Gastrocnemius medialis (tissue), 4 donors: Measurements from ENCODE around the gene BLACAT1.

ENCODE experiments used
- POLR2A ChIP-seq, 2 donors: fragments of 450-650 bp; IDR thresholded peaks; one replicate each; pipeline ENCODE4 v1.6.1; 2017; ENCODE audit warnings: antibody characterized with exemption in 2 of 2, mild to moderate bottlenecking in 2 of 2, moderate library complexity in 2 of 2
- TF ChIP-seq, protein P1 (sequence below), 5 experiments: fragments of 450-650 bp in 3 of 5; fragments of 200-600 bp in 2 of 5; sonication (generic) in 2 of 5; IDR thresholded peaks in 4 of 5; conservative IDR thresholded peaks in 1 of 5; 1 replicate in 4 of 5; 2 replicates in 1 of 5; pipeline ENCODE4 v1.5.1; 2016 to 2019; ENCODE audit warnings: antibody characterized with exemption in 5 of 5, mild to moderate bottlenecking in 3 of 5, moderate library complexity in 3 of 5

DNA sequence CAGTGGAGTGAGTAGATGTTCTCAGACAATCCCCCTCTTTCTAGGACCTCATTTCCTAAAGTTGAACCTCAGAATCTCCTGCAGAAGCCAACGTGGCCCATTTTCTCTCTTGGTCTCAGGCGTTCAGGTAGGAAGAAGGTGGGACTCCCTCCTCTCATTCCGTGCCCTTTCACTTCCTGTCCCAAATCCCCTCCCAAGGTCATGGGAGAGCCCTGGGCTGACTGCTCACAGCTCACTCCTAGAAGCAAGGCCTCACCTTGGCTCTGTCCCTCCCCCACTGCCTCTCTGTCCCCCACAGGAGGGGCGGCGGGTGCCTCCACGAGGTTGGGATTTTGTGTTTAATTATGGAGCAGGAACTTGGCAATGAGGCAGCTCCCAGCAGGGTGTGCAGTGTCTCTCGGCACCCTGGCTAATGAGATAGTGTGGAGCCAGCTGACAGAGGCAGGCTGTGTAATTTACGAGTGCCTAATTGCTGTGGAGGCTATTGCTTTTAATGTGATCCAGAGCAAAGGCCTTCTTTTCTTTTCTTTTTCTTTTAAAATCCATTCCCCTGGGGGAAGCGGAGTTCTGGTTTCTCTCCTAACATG, 39.5 kb upstream of the BLACAT1 start:
- TF ChIP-seq, protein P1, sequence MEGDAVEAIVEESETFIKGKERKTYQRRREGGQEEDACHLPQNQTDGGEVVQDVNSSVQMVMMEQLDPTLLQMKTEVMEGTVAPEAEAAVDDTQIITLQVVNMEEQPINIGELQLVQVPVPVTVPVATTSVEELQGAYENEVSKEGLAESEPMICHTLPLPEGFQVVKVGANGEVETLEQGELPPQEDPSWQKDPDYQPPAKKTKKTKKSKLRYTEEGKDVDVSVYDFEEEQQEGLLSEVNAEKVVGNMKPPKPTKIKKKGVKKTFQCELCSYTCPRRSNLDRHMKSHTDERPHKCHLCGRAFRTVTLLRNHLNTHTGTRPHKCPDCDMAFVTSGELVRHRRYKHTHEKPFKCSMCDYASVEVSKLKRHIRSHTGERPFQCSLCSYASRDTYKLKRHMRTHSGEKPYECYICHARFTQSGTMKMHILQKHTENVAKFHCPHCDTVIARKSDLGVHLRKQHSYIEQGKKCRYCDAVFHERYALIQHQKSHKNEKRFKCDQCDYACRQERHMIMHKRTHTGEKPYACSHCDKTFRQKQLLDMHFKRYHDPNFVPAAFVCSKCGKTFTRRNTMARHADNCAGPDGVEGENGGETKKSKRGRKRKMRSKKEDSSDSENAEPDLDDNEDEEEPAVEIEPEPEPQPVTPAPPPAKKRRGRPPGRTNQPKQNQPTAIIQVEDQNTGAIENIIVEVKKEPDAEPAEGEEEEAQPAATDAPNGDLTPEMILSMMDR (IDR thresholded peaks at IDR 0.05 in 4 of 5, conservative IDR thresholded peaks at IDR 0.05 in 1 of 5), result no peak
- TF ChIP-seq POLR2A (IDR thresholded peaks at IDR 0.05), result no peak
